HG03108 (cell line): ENCODE results near the gene FLOT1.
"Not testable (repeated sequence)": the region's sequence is repeated elsewhere in the genome, so short reads cannot be mapped to it uniquely, and the experiment has no call there.

Experiments
- ATAC-seq: cut with Tn5 transposase; IDR thresholded peaks from one replicate; pipeline ENCODE4 v1.9.1; 2021; ENCODE audit warnings: moderate library complexity; ENCODE audit not compliant: unreplicated experiment

Gene FLOT1

GRCh38 chr6:30723843-30724741 is 18.4 kb downstream of the FLOT1 start:
- not testable (repeated sequence) for ATAC-seq

DNA sequence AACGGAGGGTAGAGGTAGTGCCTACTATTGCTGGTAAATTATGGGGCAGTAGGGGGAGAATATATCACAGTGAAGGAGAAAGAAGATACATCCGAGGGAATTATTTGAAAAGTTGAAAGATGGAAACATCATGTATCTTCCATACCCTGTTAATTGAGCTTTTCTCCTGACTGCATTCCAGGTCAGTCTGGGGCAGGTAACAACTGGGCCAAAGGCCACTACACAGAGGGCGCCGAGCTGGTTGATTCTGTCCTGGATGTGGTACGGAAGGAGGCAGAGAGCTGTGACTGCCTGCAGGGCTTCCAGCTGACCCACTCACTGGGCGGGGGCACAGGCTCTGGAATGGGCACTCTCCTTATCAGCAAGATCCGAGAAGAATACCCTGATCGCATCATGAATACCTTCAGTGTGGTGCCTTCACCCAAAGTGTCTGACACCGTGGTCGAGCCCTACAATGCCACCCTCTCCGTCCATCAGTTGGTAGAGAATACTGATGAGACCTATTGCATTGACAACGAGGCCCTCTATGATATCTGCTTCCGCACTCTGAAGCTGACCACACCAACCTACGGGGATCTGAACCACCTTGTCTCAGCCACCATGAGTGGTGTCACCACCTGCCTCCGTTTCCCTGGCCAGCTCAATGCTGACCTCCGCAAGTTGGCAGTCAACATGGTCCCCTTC is 19.2 kb downstream of the FLOT1 start:
- ATAC-seq: not testable (repeated sequence)

DNA sequence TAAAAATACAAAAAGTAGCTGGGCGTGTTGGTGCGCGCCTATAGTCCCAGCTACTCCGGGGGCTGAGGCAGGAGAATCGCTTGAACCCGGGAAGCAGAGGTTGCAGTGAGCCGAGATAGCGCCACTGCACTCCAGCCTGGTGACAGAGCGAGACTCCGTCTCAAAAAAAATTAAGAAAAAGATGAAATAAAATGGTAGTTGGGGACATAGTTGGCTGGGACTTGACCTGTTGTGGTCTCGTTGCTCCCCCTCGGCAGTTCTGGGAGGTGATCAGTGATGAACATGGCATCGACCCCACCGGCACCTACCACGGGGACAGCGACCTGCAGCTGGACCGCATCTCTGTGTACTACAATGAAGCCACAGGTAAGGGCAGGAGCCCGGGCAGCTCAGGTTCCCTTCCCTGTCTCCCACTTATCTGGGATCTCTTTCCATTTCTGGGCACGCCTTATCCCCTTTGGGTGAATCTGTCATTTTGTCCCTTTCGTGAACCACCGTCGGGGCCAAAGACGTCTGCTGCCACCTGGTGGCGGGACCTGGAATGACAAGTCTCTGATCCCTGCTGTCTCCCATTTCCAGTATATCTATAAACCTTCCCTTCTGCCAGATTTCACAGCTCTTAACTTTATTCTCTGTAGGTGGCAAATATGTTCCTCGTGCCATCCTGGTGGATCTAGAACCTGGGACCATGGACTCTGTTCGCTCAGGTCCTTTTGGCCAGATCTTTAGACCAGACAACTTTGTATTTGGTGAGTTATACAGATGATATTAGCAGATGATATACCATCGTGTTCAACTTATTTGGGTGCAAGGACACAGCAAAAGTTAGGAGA is 20.0 kb downstream of the FLOT1 start:
- no peak for ATAC-seq

- not testable (repeated sequence) for ATAC-seq
Observed at GRCh38 chr6:30722025-30722279, 20.5 kb downstream of the FLOT1 start.

DNA sequence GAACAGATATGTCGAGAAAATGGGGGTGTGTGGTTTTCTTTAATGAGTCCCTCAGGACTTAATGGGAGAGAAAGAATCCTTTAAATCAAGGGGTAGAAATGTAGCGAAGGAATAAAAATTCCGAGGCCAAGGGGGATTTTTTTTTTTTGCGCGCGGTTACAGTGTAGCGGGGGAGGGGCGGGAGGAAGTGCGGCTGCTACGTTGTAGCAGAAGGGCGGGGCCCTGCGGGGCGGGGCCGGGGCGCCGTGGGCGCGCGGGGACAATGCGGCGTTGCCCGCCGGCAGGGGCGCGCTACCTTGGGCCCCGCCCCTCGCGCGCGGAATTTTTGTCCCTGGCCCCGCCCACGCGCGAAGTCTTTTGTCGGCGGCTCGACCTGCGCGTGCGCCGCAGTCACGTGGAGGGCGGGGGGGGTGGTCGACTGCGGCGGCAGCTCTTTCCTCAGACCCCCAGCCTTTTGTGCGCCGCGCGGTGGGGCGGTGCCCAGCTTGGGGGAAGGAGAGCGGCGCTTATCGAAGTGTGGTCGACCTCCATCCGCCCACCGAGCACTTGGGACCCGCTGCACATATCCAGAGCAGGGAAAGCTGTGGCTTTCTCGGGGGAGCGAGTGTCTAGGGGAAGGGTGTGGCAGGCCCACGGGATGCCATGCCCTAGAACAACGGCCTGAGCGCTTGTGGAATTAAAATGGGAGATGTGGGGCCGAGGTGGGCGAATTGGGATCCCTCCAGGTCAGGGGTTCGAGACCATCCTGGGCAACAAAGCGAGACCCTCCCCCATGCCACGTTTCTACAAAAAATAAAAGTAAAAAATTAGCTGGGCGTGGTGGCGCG is 21.1 kb downstream of the FLOT1 start:
- no peak for ATAC-seq

- no peak for ATAC-seq
Observed at GRCh38 chr6:30720738-30721197, 21.7 kb downstream of the FLOT1 start.

DNA sequence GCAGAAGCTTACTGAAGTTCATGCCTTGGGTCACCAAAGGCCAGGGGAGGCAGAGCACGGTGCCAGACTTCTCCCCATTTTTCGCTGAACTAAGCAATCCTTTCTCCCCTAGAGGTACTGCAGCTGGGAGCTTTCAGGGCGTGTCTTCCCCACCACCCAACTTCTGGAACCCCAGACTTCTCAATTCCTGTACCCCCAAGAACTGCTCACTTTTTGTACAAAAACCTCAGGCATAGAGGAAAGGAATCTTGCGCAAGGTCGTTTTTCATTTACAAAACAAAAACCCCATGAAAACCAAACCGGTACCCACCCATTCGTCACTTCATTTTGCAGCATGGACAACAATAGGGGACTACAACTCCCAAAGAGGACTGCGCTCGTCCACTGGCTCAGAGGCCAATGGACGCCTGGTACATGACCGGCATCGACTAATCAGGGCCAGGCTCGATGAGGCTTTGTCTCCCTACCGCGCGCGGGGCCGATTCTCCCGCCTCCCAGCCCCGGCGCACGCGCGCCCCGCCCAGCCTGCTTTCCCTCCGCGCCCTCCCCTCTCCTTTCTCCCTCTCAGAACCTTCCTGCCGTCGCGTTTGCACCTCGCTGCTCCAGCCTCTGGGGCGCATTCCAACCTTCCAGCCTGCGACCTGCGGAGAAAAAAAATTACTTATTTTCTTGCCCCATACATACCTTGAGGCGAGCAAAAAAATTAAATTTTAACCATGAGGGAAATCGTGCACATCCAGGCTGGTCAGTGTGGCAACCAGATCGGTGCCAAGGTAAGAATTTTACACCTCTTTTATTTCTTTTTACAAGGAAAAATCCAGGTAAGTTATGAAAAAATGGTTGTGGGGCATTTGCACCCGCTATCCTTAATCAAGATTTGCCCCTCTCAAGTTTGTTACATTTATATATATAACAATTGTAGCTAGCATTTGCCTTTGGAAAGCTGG is 22.4 kb downstream of the FLOT1 start, which contains the start of gene TUBB:
Gene TUBB, plus strand, starts transcription at position 562 of the 947 bp plus-strand sequence. Its CDS starts 155 bp downstream, at position 717.
- peak; percentile 46 for ATAC-seq

GRCh38 chr6:30719356-30719755 is 23.1 kb downstream of the FLOT1 start:
- no peak for ATAC-seq

DNA sequence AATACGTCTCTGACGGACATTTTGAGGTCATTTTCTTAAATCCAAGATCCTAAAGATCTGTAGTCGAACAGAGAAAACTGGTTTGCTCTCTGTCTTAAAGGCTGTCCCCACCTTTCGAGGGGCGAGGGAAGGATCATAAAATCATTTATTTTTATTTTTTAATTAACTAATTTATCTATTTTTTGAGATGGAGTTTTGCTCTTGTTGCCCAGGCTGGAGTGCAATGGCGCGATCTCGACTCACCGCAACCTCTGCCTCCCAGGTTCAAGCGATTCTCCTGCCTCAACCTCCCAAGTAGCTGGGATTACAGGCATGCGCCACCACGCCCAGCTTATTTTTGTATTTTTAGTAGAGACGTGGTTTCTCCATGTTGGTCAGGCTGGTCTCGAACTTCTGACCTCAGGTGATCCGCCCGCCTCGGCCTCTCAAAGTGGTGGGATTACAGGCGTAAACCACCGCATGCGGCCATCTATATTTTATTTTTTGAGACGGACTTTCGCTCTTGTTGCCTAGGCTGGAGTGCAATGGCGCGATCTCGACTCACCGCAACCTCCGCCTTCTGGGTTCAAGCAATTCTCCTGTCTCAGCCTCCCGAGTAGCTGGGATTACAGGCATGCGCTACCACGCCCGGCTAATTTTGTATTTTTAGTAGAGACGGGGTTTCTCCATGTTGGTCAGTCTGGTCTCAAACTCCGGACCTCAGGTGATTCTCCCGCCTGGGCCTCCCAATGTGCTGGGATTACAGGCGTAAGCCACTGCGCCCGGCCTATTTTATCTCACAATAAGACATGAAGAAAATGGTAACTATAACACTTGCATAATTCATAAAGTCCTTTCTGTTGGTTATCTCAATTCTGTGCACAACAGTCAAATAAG is 24.4 kb downstream of the FLOT1 start:
- ATAC-seq: not testable (repeated sequence)

DNA sequence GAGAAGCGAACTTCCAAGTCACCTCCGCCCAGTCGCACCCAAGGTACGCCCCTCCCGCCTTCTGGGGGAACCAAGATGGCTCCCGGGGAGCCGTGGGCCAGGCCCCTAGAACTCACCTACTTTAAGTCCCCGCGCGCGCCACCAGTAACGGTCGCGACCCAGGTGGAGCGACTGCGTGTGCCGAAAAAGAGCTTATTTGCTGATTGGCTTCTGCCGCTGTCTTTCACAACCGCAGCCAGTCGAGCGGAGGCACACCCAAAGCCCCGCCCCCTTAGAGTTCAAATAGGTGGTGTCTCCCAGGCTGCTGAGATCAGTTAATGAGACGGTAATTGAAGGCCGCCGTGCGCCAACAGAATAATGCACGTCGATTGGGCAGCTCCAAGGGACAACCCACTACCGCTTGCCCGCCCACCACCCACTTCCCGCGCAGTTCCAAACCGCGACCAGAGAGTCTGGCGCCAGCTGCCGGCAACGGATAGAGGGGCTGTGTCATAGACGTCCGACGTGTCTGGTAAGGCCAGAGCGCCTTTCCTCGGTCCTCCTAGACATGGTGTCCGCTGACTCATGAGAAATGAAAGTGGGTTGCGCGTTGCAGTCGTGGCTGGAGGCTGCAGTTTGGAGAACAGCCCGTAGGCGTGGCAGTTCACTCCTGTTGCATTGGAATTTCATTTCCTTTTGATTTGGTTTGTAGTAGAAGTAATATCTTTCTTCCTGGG is 25.2 kb downstream of the FLOT1 start, which contains the start of gene MDC1:
Gene MDC1, minus strand, starts transcription at position 153 of the 716 bp plus-strand sequence. CDS start 2,106 bp downstream, outside the sequence.
- ATAC-seq: peak; percentile 65

GRCh38 chr6:30716879-30717128 is 25.7 kb downstream of the FLOT1 start:
- no peak for ATAC-seq

- no peak for ATAC-seq
Observed at GRCh38 chr6:30714263-30714662, 28.2 kb downstream of the FLOT1 start.

DNA sequence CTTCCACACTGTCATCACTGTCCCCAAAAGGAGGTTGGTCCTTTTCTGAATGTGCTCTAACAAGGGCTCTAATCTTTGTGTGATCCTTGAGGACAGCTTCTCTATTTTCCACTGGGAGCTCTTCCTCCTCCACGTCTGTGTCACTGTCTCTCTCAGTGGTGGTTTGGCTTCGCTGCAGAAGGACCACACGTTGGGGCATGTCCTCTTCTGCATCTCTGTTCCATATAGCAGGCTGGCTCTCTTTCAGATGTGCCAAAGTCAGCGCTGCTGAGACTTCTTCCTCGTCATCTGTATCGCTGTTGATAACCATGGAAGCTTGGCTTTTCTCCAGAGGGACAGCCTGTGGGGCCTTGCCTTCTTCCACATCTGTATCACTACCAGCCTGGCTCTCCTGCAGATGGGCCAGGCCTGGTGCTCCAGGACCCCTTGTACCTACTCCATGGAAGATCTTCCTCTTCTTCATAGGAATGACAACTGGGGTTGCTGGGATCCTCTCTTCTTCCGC is 30.0 kb downstream of the FLOT1 start:
- ATAC-seq: no peak

DNA sequence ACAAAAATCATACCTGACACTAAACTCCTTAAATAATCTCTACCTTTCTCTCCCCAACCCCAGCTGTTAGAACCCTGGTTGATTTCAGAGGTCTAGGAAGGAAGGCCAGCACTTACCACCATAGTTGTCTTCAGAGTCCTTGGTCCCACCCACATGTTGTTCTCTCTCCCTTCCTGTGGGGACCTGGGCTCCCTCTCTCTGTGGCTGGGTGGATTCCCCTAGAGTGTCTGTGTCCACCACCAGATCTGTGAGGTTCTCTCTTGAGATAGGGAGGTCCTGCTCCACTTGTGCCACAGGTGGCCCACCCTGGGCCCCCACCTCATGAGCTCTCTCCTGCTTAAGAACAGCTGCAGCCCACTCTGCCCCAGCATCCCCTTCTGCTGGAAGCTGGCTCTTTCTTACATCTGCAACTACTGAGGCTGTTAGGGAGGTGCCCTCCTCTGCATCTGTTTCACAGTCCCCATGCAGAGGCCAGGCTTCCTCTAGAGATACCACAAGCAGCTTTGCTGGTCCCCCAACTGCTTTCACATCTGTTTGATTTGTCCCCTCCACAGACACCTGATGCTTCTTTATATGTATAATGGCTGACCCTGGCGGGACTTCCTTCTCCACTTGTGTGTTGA is 30.6 kb downstream of the FLOT1 start:
- no peak for ATAC-seq

DNA sequence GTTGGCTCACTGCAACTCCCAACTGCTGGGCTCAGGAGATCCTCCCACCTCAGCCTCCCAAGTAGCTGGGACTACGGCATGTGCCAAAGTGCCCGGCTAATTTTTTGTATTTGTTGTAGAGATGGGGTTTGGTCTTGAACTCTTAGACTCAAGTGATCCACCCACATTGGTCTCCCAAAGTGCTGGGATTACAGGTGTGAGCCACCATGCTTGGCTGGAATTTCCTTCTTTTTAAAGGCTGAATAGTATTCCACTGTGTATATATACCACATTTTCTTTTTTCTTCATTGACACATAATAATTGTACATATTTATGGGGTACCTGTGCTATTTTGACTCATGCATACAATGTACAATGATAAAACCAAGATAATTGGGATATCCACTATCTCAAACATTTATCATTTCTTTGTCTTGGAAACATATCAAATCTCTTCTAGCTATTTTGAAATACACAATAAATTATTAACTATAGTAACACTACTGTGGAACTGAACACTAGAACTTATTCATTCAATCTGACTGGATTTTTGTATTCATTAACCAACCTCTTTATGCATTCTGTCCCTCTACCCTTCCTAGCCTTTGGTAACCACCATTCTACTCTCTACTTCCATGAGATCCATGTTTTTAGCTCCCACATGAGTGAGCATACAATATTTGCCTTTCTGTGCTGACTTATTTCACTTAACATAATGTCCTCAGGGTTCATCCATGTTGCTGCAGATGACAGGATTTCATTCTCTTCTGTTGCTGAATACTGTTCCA is 33.2 kb downstream of the FLOT1 start:
- no peak for ATAC-seq

DNA sequence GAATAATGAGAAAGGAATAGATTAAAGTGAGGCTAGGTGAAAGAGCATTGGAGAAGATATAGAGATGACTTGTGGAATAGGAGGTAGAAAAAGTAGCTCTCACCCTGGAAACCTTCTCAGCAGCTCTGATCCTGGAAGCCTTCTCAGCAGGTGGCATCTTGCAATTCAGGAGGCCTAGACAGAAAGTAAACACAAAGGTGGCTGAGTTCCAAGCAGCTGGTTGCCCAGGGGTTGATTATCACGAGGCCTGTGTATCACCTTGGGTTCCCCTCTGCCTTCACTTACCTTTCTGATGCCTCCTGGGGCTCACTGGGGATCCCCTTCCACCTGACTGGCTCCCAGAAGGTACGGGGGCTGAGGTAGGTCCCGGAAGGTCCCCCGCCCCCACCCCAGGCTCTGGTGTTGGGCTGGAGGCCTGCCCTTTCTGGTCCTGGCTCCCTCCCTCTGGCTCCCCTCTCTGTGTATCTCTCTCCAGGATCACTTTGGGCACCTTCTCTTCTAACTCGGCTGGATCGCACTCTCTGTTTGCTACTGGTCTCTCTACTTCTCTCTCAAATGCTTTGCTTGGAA is 35.1 kb downstream of the FLOT1 start:
- ATAC-seq: no peak
